GM18951 (cell line): ENCODE results near the gene NUSAP1.

Source experiments
- POLR2A ChIP-seq: IDR thresholded peaks from 4 replicates; pipeline ENCODE4 v1.6.1; 2011; ENCODE audit warnings: mild to moderate bottlenecking; ENCODE audit not compliant: insufficient read length, insufficient read depth; ENCODE audit errors: extremely low read depth
- in situ Hi-C: fragments of 300-500 bp; cut with MboI; formaldehyde crosslinking; loops from one replicate; pipeline ENCODE4 v1.12.0; 2022; ENCODE audit warnings: low sequenced_read_pairs, mixed read lengths, inconsistent platforms; ENCODE audit not compliant: unreplicated experiment

The NUSAP1 gene

DNA sequence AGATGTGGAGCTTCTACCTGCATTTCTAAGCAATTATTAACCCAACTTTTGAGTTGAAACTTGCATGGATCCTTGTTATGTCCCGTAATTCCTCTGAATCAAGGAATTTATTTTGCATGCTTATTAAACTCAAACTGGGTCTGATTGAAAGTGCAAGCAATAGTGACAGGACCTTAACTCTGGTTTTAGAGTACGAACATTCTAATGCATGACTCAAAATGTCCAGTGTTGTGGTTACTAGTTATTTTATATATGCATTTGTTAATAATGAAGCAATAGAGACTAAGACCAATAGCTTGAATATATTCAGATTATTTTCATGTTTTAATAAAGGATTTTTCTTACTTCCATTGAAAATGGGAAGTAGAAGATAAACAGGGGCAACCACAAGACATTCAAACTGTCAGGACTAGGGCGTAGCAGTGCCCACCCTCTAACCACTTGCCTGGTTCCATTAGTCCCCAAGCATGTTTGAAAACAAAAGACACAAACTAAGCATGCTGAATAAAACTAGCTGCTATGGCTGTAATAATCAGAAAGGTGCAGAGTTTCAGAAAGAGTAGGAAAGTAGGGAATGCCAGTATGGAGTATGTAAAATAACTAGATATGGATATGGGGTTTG is 28.4 kb upstream of the NUSAP1 start:
- TF ChIP-seq POLR2A: no peak
- in situ Hi-C loops: no loop called here

DNA sequence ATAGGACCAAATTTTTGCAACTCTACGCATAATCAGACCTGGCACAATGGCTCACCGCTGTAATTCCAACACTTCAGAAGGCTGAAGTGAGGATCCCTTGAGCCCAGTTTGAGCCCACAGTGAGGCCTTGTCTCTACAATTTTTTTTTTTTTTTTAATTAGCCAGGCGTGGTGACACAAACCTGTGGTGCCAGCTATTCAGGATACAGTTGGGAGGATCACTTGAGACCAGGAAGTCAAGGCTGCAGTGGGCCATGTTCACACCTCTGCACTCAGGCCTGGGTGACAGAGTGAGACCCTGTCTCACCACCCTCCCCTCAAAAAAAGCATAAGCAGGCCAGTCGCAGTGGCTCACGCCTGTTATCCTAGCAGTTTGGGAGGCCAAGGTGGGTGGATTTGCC is 25.0 kb upstream of the NUSAP1 start:
- in situ Hi-C loops: no loop called here

DNA sequence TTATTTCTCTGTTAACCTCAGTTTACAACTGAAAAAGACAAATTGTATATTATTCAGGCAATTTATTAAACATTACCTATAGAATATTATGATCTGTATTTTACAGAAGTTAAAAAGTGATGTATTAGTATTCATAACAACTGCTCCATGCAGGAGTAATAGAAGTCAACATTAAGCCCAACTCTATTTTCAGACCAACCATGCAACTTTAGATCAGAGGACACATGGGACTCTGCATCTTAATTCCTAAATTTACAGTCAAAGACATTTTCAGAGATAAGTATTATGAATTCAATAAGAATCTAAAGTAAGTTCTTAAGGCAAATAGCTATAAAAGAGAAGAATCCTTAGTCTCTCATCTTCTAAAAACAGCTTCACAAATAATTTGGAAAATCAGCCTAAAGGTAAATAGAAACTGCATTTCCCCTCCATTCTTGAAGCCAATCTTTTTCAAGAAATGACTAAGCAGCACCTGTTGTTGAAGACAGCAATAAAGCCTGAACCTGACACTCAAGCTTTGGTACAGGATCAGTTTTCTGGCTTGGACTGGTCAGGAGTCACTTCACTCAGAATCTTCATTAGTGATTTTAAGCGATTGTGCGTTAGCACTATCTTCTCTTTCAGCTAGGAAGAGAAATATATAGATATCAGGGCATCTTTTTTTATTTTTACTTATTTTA is 23.3 kb upstream of the NUSAP1 start:
- no peak for TF ChIP-seq POLR2A
- in situ Hi-C loops: no loop called here

More for the DNA sequence above, 25.0 kb upstream of the NUSAP1 start:
- no peak for TF ChIP-seq POLR2A

DNA sequence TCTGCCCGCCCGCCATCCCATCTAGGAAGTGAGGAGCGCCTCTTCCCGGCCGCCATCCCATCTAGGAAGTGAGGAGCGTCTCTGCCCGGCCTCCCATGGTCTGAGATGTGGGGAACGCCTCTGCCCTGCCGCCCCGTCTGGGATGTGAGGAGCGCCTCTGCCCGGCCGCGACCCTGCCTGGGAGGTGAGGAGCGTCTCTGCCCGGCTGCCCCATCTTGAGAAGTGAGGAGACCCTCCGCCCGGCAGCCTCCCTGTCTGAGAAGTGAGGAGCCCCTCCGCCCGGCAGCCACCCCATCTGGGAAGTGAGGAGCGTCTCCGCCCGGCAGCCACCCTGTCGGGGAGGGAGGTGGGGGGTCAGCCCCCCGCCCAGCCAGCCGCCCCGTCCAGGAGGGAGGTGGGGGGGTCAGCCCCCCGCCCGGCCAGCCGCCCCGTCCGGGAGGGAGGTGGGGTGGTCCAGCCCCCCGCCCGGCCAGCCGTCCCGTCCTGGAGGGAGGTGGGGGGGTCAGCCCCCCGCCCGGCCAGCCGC is 11.8 kb upstream of the NUSAP1 start:
- in situ Hi-C loops: loop anchor here (10.0 kb wide), 1 partner anchor 396 kb away; the partner anchor contains the start of gene DLL4

DNA sequence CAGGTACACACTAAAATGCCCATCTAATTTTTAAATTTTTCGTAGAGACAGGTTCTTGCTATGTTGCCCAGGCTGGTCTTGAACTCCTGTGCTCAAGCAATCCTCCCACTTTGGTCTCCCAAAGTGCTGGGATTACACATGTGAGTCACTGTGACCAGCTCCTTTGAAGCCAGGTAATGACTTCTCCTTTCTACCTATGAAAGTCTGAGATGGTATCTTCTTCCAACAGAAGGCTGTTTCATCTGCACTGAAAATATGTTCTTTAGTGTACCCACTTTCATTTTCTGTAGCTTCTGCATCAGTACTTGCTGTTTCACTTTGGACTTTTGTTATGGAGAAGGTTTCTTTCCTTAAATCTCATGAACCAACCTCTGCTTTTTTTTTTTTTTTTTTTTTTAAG is 9.1 kb upstream of the NUSAP1 start:
- TF ChIP-seq POLR2A: no peak
- in situ Hi-C loops: loop anchor here (10.0 kb wide), 1 partner anchor 399 kb away; the partner anchor contains the start of gene DLL4

DNA sequence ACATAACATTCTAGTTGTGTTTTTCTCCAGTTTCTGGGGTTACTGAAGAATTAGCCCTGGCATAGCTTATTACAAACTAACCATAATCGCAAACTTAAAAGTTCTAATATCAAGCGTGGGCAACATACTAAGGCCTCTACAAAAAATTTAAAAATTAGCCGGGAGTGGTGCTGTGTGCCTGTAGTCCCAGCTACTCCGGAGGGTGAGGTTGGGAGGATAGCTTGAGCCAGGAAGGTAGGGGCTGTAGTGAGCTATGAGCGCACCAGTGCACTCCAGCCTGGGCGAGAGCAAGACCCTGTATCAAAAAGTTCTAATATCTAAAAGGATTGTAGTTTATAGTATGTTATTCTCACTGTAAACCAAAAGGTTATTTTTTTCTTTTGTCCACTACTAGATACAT is 1.4 kb upstream of the NUSAP1 start:
- in situ Hi-C loops: no loop called here
- no peak for TF ChIP-seq POLR2A

DNA sequence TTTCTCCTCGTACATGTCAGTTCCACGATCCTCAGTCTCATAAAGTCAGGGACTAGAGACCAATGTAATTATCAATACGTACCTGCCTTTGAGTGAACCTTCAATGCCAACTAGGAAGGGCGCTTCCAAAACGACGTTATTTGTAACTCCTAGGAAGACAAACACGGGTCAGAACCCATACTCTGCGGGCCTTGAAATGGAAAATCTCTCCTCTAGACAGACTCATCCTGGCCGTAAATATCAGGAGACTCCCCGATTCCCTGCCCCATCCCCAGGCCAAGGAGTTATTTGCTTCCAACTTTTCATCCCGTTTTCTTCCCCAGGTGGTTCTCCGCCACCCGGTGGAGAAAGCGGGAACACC is 868 bp upstream of the NUSAP1 start:
- no peak for TF ChIP-seq POLR2A
- in situ Hi-C loops: no loop called here

DNA sequence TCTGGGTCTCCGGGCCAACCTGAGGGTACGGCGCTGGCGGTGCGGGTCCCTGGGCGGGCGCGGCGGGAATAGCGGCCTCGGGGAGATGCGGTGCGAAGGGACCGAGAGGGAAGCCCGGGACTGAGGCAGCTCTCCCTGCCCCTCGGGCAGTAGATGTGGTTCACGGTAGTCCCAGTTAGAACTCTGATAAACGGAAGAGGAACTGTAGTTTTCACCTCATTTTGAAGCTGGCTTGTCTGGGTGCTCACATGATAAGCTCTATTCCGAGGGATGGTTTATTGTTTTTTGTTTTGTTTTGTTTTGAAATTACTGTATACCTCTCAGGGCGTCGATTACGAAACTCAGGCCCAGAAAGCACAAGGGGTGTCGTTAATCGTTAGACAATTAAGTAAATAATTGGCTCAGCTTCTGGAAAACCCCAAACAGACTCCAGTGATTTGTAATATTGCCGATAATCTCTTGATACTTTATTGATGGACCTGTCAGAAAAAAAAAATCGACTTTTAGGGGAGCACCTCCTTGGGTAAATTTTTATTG is 413 bp downstream of the NUSAP1 start:
- no peak for TF ChIP-seq POLR2A
- in situ Hi-C loops: no loop called here

DNA sequence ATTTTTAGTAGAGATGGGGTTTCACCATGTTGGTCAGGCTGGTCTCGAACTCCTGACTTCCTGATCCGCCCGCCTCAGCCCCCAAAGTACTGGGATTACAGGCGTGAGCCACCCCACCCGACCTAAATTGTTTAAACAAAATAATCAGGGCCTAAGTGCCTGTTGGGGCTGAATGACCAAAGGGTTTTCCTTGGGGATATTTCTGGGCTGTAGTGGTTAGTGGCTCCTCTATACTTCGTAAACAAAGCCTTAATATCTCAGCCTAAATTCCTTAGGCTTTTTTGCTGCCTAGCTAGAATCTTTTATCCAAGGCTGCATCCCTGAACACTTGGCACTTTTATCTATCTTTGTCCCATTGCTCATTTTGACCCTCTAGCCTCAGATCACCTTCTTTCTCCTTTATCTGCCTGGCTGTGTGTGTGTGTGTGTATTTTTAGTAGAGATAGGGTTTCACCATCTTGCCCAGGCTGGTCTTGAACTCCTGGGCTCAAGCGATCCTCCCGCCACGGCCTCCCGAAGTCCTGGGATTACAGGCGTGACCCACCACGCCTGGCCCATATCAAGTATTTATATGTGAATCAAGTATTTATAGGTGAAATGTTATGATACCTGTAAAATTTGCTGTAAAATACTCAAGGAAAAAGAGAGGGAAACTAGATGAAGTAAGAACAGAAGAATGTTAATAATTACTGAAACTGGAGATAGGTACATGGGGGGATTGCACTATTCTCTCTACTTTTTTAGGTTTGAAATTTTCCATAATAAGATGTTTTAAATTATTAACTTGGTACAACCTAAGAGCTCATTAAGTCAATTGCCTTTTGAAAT is 1.8 kb downstream of the NUSAP1 start:
- in situ Hi-C loops: no loop called here
- no peak for TF ChIP-seq POLR2A

DNA sequence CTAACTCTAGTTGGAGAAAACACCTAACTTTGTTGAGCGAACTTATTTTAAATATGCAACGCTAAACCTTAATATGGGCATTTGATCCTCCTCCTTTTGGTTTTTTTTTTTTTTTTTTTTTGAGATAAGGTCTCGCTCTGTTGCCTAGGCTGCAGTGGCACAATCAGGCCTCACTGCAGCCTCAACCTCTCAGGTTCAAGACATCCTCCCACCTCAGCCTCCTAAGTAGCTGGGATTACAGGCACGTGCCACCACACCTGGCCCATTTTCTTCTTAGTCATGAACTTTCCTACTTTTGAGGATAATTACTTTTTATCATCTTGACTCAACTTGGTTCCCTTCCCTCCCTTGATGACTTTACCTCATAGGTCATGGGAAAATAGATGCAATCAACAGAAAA is 3.9 kb downstream of the NUSAP1 start:
- no peak for TF ChIP-seq POLR2A
- in situ Hi-C loops: no loop called here

DNA sequence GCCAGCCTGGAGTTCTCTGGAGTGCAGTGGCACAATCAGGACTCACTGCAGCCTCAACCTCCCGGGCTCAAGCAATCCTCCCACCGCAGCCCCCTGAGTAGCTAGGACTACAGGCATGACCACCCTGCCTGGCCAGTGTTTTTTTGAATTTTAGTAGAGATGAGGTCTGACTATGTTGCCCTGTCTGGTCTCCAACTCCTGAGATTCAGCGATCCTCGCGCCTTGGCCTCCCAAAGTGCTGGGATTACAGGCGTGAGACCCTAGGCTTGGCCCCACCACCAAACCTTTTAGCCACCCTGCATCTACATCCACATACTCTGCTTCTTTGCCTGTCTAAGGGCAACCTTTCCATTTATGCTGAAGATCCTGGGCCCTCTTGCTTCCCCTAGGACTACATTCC is 4.4 kb downstream of the NUSAP1 start:
- in situ Hi-C loops: no loop called here
- TF ChIP-seq POLR2A: no peak

DNA sequence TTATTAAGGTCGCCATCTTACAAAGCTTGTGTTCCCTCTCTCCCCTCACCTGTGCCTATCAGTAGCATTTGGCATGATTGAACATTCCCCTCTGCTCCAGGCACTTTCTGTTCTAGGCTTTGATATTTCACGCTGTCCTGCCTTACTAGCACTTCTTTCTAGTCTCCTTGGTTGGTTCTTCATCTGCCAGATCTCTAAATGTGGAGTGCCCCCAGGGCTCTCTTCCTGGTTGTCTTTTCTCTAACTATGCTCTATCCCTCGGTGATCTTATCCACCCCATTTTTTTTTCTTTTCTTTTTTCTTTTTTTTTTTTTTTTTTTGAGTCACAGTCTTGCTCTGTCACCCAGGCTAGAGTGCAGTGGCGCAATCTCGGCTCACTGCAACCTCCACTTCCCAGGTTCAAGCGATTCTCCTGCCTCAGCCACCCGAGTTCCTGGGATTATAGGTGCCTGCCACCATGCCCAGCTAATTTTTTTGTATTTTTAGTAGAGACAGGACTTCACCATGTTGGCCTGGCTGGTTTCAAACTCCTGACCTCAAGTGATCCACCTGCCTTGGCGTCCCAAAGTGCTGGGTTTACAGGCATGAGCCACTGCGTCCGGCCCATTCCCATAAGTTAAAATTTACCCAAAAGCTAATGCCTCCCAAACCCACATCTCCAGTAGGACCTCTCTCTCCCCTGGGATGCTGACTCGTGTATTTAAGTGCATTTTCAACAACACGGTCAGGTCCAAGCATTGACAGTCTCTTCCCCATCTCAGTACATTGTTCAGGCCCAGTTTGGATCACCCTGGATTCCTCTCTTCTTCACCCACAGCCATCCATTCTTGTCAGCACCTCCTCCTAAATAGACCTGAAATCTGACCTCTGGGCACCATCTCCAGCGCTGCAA is 5.2 kb downstream of the NUSAP1 start:
- in situ Hi-C loops: no loop called here
- no peak for TF ChIP-seq POLR2A
